ENCODE results near the gene ITPKB. TPM values are rescaled to one million over a fixed set of nuclear protein-coding genes. Genes with fewer than 3 reads are reported as not detected.
A peak's percentile ranks its signal among the peaks of the same experiment; 100 is the strongest.

ITPKB gene
- polyA plus RNA-seq, 2 donors = 6.5 to 8.1 TPM

DNA sequence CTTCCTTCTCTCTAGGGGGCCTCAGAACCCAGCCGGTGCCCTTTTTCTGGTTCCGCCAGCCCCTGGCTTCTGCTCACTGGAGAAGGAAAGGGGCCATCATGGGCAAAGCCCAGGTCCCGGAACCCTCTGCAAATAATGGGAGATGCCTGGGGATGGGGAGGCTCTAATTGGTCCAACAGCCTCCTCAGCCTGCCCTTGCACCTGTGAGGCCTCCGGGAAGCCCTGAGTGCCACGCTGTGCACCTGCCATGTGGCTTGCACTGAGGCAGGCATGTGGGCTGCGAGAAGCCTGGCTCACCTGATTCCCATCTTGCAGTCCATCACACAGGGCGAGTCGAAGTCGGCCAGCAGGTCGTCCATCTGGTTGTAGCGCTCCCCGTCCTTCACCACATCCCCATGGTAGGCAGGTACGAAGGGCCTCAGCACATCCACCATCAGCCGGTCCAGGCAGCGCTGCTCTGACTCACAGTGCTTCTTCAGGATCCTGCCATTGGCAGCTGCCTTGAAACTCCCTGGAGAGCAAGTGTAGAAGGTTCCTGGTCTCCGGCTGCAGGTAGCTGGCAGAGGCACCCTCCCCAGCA lies 92.1 kb downstream of the ITPKB start:
- Histone ChIP-seq H3K4me3 (ENCODE audit: low read depth in 1 of 2, low read length in 2 of 2) (no peak overlapping the region), H3K4me1 (ENCODE audit: control insufficient read depth in 2 of 2, insufficient read depth in 2 of 2, low read length in 1 of 2) (peaks cover 0 to 31% of the 10 kb centered on the region in 2 donors), H3K36me3 (ENCODE audit: control insufficient read depth in 2 of 2, insufficient read depth in 2 of 2, low read length in 1 of 2) (peaks cover 14 to 40% of the 10 kb centered on the region in 2 donors), H3K9me3 (ENCODE audit: control insufficient read depth in 2 of 2, insufficient read depth in 1 of 2, low read depth in 1 of 2, low read length in 1 of 2) (peaks cover 0 to 3% of the 10 kb centered on the region in 2 donors), H3K27me3 (ENCODE audit: control insufficient read depth in 1 of 2, insufficient read depth in 2 of 2, low read length in 2 of 2) (no peaks in the 10 kb centered on the region), H3K27ac (ENCODE audit: low read depth in 2 of 2, low read length in 1 of 2) (peak overlapping the region in 1 of 2 donors; percentile 66)
- 93 to 96% methylated on average over 16 of the region's 16 CpGs for WGBS, 2 donors

DNA sequence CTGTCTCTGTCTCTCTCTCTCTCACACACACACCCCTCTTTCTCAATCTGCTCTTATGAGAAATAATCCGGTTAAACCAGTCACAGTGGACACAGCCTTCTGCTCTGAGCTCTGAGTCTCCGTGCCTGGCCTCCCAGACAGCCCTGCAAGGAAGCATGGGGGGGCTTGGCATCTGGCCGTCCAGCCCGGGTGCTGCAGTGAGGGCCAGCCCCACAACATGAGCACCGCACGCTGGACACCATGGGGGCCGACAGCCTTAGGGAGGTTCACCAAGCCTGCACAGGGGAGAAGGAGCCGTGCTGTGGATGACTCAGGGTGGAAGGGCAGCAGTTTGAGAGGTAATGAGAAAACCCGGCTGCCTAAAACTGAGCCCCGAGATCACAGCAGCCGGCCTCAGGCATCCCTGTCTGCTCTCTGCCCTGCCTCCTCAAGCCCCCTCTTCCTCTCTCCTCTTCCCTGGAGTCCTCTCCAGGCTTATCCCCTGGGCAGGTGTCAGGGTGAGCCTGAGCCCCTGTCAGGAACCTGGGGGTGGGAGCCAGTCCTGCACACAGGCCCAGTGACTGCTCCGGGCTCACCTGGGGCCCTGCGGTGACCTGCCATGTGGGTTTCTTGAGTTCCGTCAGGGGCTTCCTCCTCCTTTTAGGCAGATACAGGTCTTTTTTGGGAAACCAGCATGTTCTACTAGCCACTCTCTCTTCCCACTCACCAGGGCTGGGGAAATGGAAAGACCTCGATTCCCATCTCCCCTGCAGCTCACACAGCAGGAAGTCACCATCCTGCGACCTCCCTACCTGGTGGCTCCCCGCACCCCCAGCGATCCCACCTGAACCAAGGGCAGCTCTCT lies 92.8 kb downstream of the ITPKB start:
- H3K4me3 ChIP-seq (ENCODE audit: low read depth in 1 of 2, low read length in 2 of 2) = no peak overlapping the region
- 78 to 82% methylated on average over 18 of the region's 18 CpGs for WGBS, 2 donors
- H3K9me3 ChIP-seq (ENCODE audit: control insufficient read depth in 2 of 2, insufficient read depth in 1 of 2, low read depth in 1 of 2, low read length in 1 of 2) = peaks cover 0 to 3% of the 10 kb centered on the region in 2 donors
- peaks cover 0 to 31% of the 10 kb centered on the region in 2 donors for H3K4me1 ChIP-seq (ENCODE audit: control insufficient read depth in 2 of 2, insufficient read depth in 2 of 2, low read length in 1 of 2)
- H3K27me3 ChIP-seq (ENCODE audit: control insufficient read depth in 1 of 2, insufficient read depth in 2 of 2, low read length in 2 of 2) = no peaks in the 10 kb centered on the region
- H3K36me3 ChIP-seq (ENCODE audit: control insufficient read depth in 2 of 2, insufficient read depth in 2 of 2, low read length in 1 of 2) = peaks cover 16 to 46% of the 10 kb centered on the region in 2 donors
- peak overlapping the region; percentile 37 to 66 for H3K27ac ChIP-seq (ENCODE audit: low read depth in 2 of 2, low read length in 1 of 2)

DNA sequence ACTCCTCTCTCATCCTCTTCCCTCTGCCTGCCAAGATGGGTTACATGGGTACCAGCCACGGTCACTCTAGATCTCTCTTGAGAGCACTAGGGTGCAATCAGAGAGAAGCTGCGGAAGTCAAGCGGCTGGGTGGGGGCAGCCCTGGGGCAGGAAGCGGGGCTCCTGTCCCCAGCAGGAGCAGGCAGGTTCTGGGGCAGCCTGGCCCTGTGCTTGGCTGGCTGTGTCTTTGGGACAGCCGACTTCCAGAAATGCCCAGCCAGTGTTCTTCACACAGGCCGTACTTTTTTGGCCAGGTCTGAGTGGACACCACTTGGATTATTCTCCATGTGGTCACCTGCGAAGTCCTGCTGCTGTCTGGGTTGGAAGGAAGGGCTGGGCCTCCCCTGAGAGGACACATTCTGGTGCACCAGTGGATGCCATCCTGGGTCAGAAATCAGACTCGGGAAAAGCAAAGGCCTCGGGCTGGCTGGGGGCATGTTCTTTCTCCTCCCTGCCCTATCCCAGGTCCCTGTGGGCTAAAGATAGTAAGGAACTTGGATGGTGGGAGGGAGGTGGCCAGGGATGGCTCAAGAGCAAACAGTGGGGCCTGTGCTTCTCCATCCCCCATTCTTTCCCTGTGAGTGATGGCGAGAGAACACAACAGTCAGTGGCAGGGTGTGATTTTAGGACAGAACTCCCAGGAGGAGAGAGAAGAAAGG lies 93.7 kb downstream of the ITPKB start:
- Histone ChIP-seq H3K9me3 (ENCODE audit: control insufficient read depth in 2 of 2, insufficient read depth in 1 of 2, low read depth in 1 of 2, low read length in 1 of 2) (peaks cover 0 to 3% of the 10 kb centered on the region in 2 donors), H3K4me1 (ENCODE audit: control insufficient read depth in 2 of 2, insufficient read depth in 2 of 2, low read length in 1 of 2) (peaks cover 0 to 31% of the 10 kb centered on the region in 2 donors), H3K4me3 (ENCODE audit: low read depth in 1 of 2, low read length in 2 of 2) (no peak overlapping the region), H3K27me3 (ENCODE audit: control insufficient read depth in 1 of 2, insufficient read depth in 2 of 2, low read length in 2 of 2) (no peaks in the 10 kb centered on the region), H3K27ac (ENCODE audit: low read depth in 2 of 2, low read length in 1 of 2) (peak overlapping the region; percentile 37 to 66), H3K36me3 (ENCODE audit: control insufficient read depth in 2 of 2, insufficient read depth in 2 of 2, low read length in 1 of 2) (peaks cover 16 to 48% of the 10 kb centered on the region in 2 donors)
- 84 to 91% methylated on average over 10 of the region's 10 CpGs for WGBS, 2 donors

DNA sequence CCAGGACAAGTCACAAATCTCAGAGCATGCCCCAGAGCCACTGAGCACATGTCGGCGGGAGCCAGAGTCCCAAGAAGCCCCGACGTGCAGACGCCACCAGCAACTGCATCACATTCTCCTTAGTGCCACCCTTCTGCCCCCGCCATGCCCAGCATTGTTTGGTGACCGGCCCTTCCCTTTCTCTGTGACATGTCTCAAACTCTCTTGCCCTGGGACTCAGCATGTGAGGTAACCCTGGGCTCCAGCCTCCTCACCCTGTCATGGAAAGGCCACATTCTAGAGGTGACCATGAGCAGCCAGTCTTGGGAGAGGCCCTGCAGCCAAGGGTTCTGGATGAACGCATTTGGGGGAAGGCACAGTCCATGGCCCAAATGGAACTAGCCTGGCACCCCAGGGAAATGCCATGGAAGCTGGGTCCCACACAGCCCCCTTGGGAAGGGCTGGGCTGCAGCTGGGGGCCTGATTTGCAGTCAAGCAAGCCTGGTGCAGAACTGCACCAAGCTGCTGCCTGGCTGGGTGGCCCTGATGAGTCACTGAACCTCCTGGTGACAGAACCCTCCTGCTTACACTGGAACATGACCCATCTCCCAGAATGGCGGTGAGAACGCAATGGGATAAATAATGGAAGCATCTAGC lies 94.4 kb downstream of the ITPKB start:
- Histone ChIP-seq H3K9me3 (ENCODE audit: control insufficient read depth in 2 of 2, insufficient read depth in 1 of 2, low read depth in 1 of 2, low read length in 1 of 2) (peaks cover 0 to 3% of the 10 kb centered on the region in 2 donors), H3K4me1 (ENCODE audit: control insufficient read depth in 2 of 2, insufficient read depth in 2 of 2, low read length in 1 of 2) (peaks cover 2 to 31% of the 10 kb centered on the region in 2 donors), H3K36me3 (ENCODE audit: control insufficient read depth in 2 of 2, insufficient read depth in 2 of 2, low read length in 1 of 2) (peaks cover 16 to 55% of the 10 kb centered on the region in 2 donors), H3K4me3 (ENCODE audit: low read depth in 1 of 2, low read length in 2 of 2) (no peak overlapping the region), H3K27me3 (ENCODE audit: control insufficient read depth in 1 of 2, insufficient read depth in 2 of 2, low read length in 2 of 2) (no peaks in the 10 kb centered on the region), H3K27ac (ENCODE audit: low read depth in 2 of 2, low read length in 1 of 2) (peak overlapping the region in 1 of 2 donors; percentile 66)
- 91 to 92% methylated on average over 10 of the region's 10 CpGs for WGBS, 2 donors

DNA sequence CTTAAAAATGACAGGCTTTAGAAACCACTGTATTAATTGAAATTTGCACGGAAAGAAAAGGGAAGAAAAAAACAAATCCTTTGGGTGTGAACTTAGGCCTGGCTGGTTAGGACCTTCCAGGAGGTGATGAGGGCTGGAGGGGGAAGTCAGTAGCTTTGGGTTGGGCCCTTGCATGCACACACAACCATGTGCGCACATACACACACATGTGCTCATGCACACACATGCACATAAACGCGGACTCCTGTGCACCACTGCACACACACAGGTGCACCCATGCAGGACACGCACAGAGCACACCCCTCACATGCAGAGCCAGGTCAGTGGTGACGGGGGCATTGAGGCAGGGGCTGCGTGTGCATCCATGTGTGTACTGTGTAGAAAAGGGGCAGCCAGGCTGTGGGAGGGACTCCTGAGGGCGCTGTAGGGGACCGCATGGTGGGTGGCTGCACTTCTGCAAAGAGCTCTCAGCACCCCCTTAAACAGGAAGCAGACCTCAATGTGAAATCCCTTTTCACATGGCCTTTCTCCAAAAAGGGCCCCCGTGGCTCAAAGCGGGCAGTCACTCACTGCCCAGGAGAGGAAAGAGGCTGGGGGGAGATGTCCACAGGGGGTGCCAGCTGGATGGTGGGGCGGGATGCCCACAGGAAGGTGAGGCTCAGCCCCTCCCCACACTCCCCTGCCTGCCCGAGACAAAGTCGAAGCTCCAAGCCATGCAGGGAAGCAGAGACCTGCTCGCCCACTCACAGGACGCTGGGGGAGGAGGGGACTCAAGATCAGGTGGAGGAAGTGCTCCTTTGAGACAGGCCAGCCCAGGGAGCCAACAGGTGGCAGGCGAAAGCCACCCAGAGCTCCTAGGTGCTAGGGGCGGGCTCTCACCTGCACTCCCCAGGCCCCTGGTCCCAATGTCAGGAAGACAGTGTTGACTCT lies 95.2 kb downstream of the ITPKB start:
- WGBS, 2 donors = 78 to 79% methylated on average over 18 of the region's 18 CpGs
- Histone ChIP-seq H3K36me3 (ENCODE audit: control insufficient read depth in 2 of 2, insufficient read depth in 2 of 2, low read length in 1 of 2) (peaks cover 16 to 55% of the 10 kb centered on the region in 2 donors), H3K9me3 (ENCODE audit: control insufficient read depth in 2 of 2, insufficient read depth in 1 of 2, low read depth in 1 of 2, low read length in 1 of 2) (no peaks in the 10 kb centered on the region), H3K4me3 (ENCODE audit: low read depth in 1 of 2, low read length in 2 of 2) (no peak overlapping the region), H3K27me3 (ENCODE audit: control insufficient read depth in 1 of 2, insufficient read depth in 2 of 2, low read length in 2 of 2) (no peaks in the 10 kb centered on the region), H3K4me1 (ENCODE audit: control insufficient read depth in 2 of 2, insufficient read depth in 2 of 2, low read length in 1 of 2) (peaks cover 2 to 29% of the 10 kb centered on the region in 2 donors), H3K27ac (ENCODE audit: low read depth in 2 of 2, low read length in 1 of 2) (no peak overlapping the region)

DNA sequence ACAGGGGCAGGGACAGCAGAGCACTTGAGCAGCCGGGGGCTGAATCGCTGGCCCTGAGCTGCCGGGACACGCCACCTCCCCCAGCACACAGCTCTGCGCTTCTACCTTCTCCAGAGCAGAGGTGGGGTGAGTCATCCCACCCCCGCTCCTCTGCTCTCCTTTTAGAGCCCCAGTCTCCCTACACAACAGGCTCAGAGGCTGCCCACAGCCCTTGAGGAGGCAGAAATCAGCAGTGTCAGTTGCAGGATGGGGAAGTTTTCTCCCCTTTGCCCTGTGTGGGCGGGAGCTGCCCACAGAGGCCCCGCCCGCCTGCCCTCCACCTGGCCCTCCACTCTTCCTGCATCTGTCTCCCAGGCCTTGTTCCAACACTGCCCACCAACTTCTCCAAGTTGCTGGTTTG lies 95.9 kb downstream of the ITPKB start:
- peaks cover 2 to 29% of the 10 kb centered on the region in 2 donors for H3K4me1 ChIP-seq (ENCODE audit: control insufficient read depth in 2 of 2, insufficient read depth in 2 of 2, low read length in 1 of 2)
- H3K4me3 ChIP-seq (ENCODE audit: low read depth in 1 of 2, low read length in 2 of 2) = no peak overlapping the region
- H3K9me3 ChIP-seq (ENCODE audit: control insufficient read depth in 2 of 2, insufficient read depth in 1 of 2, low read depth in 1 of 2, low read length in 1 of 2) = no peaks in the 10 kb centered on the region
- no peaks in the 10 kb centered on the region for H3K27me3 ChIP-seq (ENCODE audit: control insufficient read depth in 1 of 2, insufficient read depth in 2 of 2, low read length in 2 of 2)
- 35 to 49% methylated on average over 9 of the region's 9 CpGs for WGBS, 2 donors
- peak overlapping the region in 1 of 2 donors; percentile 63 for H3K27ac ChIP-seq (ENCODE audit: low read depth in 2 of 2, low read length in 1 of 2)
- H3K36me3 ChIP-seq (ENCODE audit: control insufficient read depth in 2 of 2, insufficient read depth in 2 of 2, low read length in 1 of 2) = peaks cover 13 to 57% of the 10 kb centered on the region in 2 donors

DNA sequence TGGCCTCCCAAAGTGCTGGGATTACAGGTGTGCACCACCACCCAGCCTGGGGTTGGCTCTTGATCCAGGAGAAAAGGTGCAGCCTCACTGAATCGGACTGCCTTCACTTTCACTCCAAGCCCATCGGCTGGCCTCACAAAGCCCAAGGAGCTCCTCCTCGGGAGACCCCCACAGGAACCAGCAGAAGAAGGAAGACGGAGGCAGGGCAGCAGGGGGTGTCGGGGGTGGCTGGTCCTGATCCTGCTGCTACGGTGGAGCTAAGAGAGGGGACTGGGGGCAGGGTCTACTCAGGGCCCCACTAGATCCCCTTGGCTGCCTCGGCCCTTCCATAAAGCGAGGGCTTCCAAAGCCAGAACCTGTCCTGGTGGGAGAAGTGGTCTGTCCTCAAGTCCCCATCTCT lies 96.7 kb downstream of the ITPKB start:
- peaks cover 5 to 52% of the 10 kb centered on the region in 2 donors for H3K36me3 ChIP-seq (ENCODE audit: control insufficient read depth in 2 of 2, insufficient read depth in 2 of 2, low read length in 1 of 2)
- peak overlapping the region in 1 of 2 donors; percentile 63 for H3K27ac ChIP-seq (ENCODE audit: low read depth in 2 of 2, low read length in 1 of 2)
- WGBS, 2 donors = 96% methylated on average over 8 of the region's 8 CpGs
- H3K4me3 ChIP-seq (ENCODE audit: low read depth in 1 of 2, low read length in 2 of 2) = no peak overlapping the region
- H3K9me3 ChIP-seq (ENCODE audit: control insufficient read depth in 2 of 2, insufficient read depth in 1 of 2, low read depth in 1 of 2, low read length in 1 of 2) = no peaks in the 10 kb centered on the region
- H3K4me1 ChIP-seq (ENCODE audit: control insufficient read depth in 2 of 2, insufficient read depth in 2 of 2, low read length in 1 of 2) = peaks cover 2 to 29% of the 10 kb centered on the region in 2 donors
- H3K27me3 ChIP-seq (ENCODE audit: control insufficient read depth in 1 of 2, insufficient read depth in 2 of 2, low read length in 2 of 2) = no peaks in the 10 kb centered on the region

DNA sequence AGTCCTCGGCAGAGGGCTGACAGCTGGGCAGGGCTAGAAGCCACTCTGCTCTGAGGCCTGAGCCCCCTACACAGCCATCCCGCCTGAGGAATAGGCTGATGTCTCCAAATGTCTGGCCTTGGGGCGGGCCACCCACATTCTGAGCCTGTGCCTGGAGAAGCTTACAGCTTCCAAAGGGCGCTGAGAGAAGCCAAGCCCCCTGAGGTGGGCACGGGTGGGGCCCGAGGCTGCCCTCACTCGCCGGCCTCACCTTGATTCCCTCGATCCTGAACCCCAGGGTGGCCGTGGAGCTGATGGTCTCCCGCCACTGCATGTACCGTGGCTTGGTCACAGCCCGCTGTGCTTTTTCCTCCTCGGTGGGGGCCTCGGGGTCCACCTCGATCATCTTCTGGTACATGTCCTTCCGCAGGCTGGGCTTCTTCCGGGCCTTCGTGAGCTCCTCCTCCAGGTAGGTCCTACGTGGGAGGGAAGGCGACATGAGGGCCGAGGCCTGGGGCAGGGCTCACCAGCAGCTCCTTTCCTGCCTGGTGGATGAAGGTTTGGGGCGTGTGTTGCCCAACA lies 97.3 kb downstream of the ITPKB start:
- peak overlapping the region; percentile 3 to 45 for H3K27ac ChIP-seq (ENCODE audit: low read depth in 2 of 2, low read length in 1 of 2)
- H3K27me3 ChIP-seq (ENCODE audit: control insufficient read depth in 1 of 2, insufficient read depth in 2 of 2, low read length in 2 of 2) = no peaks in the 10 kb centered on the region
- peaks cover 2 to 29% of the 10 kb centered on the region in 2 donors for H3K4me1 ChIP-seq (ENCODE audit: control insufficient read depth in 2 of 2, insufficient read depth in 2 of 2, low read length in 1 of 2)
- H3K4me3 ChIP-seq (ENCODE audit: low read depth in 1 of 2, low read length in 2 of 2) = no peak overlapping the region
- WGBS, 2 donors = 91 to 96% methylated on average over 21 to 23 of the region's 23 CpGs
- H3K9me3 ChIP-seq (ENCODE audit: control insufficient read depth in 2 of 2, insufficient read depth in 1 of 2, low read depth in 1 of 2, low read length in 1 of 2) = no peaks in the 10 kb centered on the region
- H3K36me3 ChIP-seq (ENCODE audit: control insufficient read depth in 2 of 2, insufficient read depth in 2 of 2, low read length in 1 of 2) = peaks cover 5 to 51% of the 10 kb centered on the region in 2 donors

All from esophagus (tissue), 2 donors.